ENCODE results near the gene CRACDL.

GRCh38 chr2:98749066-98749450 is 187.0 kb downstream of the CRACDL start:
- no peak for TF ChIP-seq ZFP30 (CRISPR knock-in tag; IDR thresholded peaks at IDR 0.05)
- TF ChIP-seq ZNF8 (CRISPR knock-in tag; IDR thresholded peaks at IDR 0.05) = no peak
- TF ChIP-seq SNAI2 (CRISPR knock-in tag; IDR thresholded peaks at IDR 0.05) = no peak

Measured in SK-N-SH treated with all-trans-retinoic acid at 6 μM for 48 hours (cell line).